GM10266 (cell line): Measurements from ENCODE around the gene CAMK2G.

Experiments used
- DNase-seq: peaks from one replicate; pipeline ENCODE4 v3.0.0; 2012; ENCODE audit errors: extremely low spot score
- TF ChIP-seq, protein P1 (sequence below): IDR thresholded peaks from 2 replicates; pipeline ENCODE4 v1.5.1; 2012; ENCODE audit warnings: mild to moderate bottlenecking, low read depth; ENCODE audit not compliant: control insufficient read depth, insufficient read depth; ENCODE audit errors: missing control alignments

CAMK2G gene

GRCh38 chr10:73850863-73851461 is 23.4 kb downstream of the CAMK2G start:
- TF ChIP-seq, protein P1, sequence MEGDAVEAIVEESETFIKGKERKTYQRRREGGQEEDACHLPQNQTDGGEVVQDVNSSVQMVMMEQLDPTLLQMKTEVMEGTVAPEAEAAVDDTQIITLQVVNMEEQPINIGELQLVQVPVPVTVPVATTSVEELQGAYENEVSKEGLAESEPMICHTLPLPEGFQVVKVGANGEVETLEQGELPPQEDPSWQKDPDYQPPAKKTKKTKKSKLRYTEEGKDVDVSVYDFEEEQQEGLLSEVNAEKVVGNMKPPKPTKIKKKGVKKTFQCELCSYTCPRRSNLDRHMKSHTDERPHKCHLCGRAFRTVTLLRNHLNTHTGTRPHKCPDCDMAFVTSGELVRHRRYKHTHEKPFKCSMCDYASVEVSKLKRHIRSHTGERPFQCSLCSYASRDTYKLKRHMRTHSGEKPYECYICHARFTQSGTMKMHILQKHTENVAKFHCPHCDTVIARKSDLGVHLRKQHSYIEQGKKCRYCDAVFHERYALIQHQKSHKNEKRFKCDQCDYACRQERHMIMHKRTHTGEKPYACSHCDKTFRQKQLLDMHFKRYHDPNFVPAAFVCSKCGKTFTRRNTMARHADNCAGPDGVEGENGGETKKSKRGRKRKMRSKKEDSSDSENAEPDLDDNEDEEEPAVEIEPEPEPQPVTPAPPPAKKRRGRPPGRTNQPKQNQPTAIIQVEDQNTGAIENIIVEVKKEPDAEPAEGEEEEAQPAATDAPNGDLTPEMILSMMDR, result no peak
- DNase-seq, result no peak

DNA sequence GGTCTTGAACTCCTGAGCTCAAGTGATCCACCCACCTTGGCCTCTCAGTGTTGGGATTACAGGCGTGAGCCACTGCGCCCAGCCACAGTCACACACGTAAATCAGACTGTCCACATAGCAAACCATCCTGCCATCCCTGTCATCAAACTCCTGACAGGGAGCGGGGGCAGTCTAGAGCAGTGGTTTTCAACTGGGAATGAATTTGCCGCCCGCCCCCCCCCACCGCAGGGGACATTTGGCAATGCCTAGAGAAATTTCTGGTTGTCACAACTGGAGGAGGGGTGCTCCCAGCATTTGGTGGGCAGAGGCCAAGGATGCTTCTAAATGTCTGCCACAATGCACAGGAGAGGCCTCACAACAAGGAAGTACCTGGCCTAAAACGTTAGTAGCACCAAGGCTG is 24.1 kb downstream of the CAMK2G start:
- DNase-seq, result no peak
- TF ChIP-seq, protein P1, result no peak

DNA sequence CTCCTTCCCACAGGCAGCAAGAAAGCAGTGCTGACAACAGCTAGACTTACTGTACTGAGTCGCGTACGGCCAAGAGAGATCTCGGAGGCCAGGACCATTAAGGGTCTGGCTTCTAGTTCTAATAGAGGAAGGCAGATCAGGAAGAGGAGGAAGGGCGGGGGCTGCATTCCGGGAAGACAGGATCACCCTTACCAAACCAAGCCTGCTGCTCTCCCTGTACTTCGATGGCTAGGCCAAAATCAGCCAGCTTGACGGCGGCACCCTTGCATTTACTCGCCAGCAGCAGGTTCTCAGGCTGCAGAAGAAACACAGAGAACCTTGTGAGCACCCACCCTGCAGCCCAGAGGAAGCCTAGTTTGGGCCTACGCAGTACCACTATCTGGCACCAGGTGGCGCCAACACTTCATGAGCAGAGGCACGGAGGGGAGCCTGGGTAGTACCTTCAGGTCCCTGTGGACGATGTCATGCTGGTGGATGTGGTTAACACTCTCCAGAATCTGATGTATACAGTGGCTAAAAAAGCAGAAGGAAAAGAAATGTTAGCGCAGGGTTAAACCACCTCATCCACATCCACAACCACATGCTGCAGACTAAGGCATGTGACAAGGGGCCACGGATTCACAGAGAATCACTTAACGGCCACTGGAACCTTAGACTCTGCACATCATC is 25.4 kb downstream of the CAMK2G start:
- DNase-seq, result peak; percentile 93
- TF ChIP-seq, protein P1, result peak; percentile 99

- no peak for DNase-seq
- TF ChIP-seq, protein P1, result no peak
Observed at GRCh38 chr10:73847031-73847430, 27.3 kb downstream of the CAMK2G start.

- no peak for DNase-seq
- TF ChIP-seq, protein P1, result no peak
Observed at GRCh38 chr10:73843261-73843660, 31.1 kb downstream of the CAMK2G start.

- TF ChIP-seq, protein P1, result no peak
- DNase-seq, result no peak
Observed at GRCh38 chr10:73842349-73842748, 32.0 kb downstream of the CAMK2G start.
